ENCODE data around the gene KIAA0930.
"Not testable (repeated sequence)": the region's sequence is repeated elsewhere in the genome, so short reads cannot be mapped to it uniquely, and the experiment has no call there.

Gene KIAA0930

DNA sequence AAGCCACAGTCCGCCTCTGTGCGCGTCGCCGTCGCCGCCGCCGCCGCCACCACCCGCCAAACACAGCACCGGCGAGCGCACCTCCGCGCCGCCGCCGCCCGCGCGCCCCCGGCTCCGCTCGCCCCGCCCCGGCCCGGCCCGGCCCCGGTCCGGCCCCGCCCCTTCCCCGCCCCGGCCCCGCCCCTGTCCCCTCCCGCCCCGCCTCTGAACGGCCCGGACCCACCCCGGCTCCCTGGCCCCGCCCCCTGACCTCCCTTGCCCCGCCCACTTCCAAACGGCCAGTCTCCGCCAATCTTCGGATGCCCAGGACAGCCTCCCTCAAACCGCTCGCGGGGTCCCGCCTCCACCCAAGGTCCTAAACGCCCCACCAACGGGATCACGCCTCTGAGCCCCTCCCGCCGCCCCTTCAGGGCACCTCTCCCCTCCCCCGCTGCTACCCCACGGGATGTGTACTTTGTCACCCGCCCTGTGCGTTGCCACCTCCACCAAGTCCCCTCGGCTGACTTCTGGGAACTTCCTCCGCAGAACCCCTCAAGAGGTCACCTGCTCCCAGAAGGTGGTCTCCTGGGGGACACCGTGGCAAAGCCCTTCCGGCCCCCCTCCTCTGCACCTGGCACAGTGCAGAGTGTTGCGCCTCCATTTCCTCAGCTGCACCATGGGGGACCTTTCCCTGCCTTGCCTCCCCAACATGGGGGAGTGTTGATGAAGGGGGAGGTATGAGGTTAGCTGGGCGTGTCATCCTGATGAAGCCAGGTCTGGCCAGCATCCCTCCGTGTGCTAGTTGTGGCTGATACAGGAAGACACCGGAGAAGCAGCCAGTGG is at the start of gene KIAA0930:
Gene KIAA0930 (minus strand): TSS at position 85 of the 822 bp plus-strand sequence. CDS start 191 bp downstream, outside the sequence.
- DNase-seq (ENCODE audit: low read depth): peak; percentile 50

- DNase-seq (ENCODE audit: low read depth): no peak
Measured at GRCh38 chr22:45286854-45287551, 46.3 kb upstream of the KIAA0930 start.

- no peak for DNase-seq (ENCODE audit: low read depth)
Measured at GRCh38 chr22:45285263-45286058, 44.8 kb upstream of the KIAA0930 start.

DNA sequence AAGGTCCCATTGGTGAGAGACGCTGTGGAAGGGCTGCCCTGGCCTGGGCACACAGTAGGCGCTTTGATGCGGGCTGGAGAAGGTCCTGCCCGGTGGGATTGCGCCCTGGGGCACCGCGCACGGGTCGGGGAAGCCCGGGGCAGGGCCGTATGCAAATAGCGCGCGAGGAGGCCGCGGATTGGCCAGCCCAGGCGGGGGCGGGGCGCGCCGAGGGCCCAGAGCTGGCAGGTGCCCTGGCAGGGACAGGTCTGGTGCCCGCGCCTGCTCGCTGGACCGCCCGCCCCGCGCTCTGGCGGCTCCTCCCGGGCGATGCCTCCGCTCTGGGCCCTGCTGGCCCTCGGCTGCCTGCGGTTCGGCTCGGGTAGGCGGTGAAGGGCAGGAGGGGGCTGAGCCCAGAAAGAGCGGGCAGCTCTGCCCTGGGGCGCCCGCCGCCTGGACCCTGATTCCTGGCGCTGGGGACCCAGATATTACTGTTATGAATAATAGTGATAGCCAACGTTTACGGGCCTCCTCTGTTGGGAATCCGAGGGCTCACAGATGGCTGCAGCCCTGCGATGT is 44.1 kb upstream of the KIAA0930 start, which contains the start of gene UPK3A:
Gene UPK3A (plus strand): TSS at position 245 of the 558 bp plus-strand sequence. CDS start 65 bp downstream, at position 310.
- no peak for DNase-seq (ENCODE audit: low read depth)

GRCh38 chr22:45281010-45281409 is 40.3 kb upstream of the KIAA0930 start:
- DNase-seq (ENCODE audit: low read depth): no peak

GRCh38 chr22:45280587-45280980 is 39.9 kb upstream of the KIAA0930 start:
- DNase-seq (ENCODE audit: low read depth): no peak

DNA sequence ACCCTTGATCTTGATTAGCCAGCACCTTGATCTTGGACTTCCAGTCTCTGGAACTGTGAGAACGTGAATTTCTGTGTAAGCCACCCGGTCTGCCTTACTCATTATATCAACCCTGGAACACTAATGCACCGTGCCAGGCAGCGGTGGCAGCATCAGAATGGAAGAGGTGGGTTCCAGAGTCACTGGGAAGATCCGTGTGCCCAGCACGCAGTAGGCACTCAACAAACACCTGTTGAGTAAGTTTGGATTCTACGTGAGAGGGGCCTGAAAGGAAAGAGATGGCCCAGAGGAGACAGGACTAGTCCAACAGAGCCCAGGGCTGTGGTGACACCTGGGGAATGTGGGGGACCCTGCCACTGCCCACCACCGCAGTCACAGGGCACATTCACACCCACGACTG is 37.4 kb upstream of the KIAA0930 start:
- DNase-seq (ENCODE audit: low read depth): no peak

DNA sequence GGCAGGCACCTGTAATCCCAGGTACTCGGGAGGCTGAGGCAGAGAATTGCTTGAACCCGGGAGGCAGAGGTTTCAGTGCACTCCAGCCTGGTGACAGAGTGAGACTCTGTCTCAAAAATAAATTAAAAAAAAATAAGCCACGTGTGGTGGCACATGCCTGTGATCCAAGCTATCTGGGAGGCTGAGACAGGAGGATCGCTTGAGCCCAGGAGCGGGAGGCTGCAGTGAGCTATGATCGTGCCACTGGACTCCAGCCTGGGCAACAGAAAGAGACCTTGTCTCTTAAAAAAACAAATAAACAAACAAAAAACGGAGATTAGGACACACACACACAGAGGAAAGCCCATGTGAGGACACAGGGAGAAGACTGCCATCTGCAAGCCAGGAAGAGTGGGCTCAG is 37.0 kb upstream of the KIAA0930 start:
- not testable (repeated sequence) for DNase-seq (ENCODE audit: low read depth)

DNA sequence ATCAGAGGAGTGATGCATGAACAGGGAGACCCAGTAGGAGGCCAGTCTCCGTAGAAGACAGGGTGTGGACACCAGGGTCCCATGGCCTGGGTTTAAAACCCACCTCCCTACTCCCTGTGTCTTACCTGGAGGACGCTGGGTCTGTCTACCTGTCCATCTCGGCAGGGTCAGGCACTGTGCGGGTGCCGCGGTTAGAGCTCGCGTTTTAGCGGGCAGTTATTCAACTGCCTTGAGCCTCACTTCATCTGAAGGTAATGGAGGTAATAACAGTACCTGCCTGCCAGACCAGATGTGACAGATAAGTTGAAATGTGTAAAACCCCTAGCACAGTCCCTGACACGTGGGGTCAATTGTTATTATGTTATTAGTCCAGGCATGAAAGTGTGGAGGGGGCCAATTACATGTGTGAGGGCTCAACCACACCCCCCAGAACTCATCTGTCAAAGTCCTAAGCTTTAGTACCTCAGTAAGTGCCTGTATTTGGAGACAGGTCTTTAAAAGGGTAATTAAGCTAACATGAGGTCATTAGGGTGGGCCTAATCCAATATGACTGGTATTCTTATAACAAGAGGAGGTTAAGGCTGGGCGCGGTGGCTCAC is 35.9 kb upstream of the KIAA0930 start:
- no peak for DNase-seq (ENCODE audit: low read depth)

DNA sequence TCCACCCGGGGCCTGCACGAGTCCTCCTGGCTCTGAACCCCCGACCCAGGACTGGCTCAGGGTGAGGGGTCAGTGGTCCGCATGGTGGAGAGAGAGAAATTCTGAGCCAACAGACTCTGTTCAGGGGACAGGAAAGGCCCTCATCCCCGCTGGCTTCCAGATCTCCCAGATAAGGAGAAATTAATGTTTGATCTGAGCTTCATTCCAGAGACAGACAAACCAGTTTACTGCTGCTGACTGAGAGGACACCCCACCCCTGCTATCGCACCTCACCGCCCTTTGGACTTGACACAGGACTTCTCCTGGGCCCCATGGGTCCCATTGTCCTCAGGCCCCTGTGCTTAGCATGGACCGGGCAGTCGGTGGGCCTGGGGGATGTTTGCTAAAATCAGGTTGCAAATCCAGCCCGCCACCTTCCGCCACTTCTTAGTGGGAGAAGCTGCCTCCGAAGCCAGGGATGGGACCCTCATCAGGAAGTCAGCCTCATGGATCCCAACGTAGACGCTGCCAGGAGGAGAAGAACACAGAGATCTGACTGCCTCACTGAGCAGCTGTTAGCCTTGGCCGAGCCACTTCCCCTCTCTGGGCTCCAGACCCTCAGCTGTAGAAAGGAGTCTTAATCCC is 32.9 kb upstream of the KIAA0930 start:
- no peak for DNase-seq (ENCODE audit: low read depth)

- DNase-seq (ENCODE audit: low read depth): no peak
Measured at GRCh38 chr22:45272498-45272897, 31.8 kb upstream of the KIAA0930 start.

DNA sequence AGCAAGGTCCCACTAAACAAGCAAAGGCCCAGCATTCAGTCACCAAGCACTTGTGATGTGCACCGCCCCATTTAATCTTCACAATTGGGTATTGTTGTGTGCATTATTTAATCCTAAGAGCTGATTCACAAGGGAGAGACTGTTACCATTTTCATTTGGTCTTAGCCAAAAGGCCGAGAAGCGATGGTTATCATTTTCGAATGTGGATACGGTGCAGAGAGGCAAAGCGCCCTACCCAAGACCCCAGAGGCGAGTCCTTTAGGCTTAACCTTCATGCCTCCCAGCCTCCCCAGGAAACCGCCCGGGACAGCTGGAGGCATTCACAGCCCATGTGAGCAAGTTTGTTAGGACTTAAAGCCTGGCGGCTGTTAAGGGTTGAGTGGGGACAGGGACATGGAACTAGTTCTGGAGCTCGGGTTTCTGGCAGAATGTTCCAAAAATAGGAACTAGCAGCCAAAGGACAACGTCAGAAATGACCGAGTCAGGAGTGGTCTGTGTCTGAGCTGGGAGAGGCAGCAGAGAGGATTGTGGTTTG is 31.0 kb upstream of the KIAA0930 start:
- no peak for DNase-seq (ENCODE audit: low read depth)

GRCh38 chr22:45270095-45271020 is 29.7 kb upstream of the KIAA0930 start:
- DNase-seq (ENCODE audit: low read depth): no peak

DNA sequence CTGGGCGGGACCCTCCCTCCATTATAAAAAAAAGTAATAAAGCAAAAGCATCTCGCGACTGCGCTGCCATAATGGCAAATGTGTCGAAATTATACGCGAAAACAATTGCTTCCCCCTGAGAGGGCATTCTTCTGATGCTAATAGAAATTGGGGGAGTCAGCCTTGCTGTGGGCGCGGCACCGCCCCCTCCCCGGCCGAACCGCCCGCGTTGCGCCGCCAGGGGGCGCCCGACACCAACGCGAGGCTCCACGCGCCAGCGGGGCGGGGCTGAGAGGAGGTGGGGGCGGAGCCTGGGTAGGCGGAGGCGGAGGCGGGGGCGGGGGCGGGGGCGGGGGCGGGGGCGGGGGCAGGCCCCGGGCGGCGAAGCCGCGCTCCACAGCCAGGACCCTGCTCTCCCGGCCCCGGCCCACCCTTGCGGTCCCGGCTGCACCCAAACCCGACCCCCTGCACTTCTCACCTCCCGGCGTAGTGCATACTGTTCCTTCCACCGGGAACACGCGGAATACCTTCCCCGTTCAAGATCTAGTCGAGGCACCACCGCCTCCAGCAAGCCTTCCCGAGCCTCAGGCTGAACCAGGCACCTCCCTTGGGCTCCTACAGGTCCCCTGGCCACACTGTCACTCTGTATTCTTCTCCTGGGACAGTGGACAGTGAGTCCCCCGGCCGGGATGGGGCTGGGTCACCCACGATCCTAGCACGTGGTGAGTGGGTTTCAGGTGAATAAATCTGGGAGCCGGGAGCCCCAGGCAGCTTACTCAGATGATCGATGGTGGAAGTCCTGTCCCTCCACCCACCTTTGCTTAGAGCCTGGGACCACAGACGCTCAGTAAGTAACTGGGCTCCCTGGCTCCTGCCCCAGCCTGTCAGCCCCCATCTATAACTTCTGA is 28.5 kb upstream of the KIAA0930 start:
- DNase-seq (ENCODE audit: low read depth): peak; percentile 43

DNA sequence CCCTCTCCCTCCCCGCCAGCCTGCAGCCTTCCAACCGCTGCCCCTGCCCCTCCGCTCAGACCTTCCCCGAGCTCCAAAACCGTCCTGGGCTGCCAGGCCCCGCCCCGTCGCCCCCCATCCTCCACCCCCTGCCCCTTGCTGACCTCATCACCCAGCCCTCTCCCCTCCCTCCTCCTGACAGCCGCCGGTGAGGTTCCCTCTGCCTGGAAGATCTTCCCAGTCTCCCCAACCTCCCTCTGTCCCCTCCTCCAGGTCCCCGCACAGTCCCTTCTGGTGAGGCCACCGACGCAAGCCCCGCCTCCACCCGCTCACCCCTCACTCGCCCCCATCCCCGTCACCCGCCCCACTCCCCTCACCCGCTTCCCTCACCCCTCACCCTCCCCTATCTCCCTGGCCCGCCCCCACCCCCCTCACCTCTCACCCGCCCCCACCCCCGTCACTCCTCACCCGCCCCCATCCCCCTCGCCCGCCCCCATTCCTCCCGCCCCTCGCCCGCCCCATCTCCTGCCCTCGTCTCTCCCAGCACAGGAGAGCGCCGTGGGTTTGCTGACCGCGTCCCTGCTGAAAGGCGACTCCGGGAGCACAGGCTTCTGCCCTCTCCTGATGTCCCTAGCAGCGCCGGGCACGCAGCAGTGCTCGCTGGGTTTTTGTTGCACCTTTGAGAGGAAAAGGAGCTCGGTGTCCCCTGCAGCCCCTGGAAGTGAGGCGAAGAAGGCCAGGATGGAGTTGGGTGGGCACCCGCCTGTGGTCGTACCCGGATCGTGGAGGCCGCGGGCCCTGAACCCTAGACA is 27.7 kb upstream of the KIAA0930 start:
- DNase-seq (ENCODE audit: low read depth): no peak

DNA sequence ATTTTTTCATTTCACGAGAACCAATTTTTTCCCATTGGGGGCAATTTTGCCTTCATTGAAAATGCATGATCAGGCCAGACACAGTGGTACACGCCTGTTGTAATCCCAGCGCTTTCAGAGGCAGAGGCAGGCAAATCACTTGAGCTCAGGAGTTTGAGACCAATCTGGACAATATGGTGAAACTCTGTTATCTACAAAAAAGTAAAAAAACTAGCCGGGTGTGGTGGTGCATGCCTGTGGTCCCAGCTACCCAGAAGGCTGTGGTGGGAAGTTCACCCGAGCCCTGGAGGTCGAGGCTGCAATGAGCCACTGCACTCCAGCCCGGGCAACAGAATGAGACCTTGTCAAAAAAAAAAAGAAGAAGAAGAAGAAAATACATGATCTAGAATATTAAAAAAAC is 24.8 kb upstream of the KIAA0930 start:
- DNase-seq (ENCODE audit: low read depth): no peak

- peak; percentile 49 for DNase-seq (ENCODE audit: low read depth)
Measured at GRCh38 chr22:45263463-45264269, 23.0 kb upstream of the KIAA0930 start.
